Measurements from ENCODE around the gene HERC2.
"Not testable (repeated sequence)": the region's sequence is repeated elsewhere in the genome, so short reads cannot be mapped to it uniquely, and the experiment has no call there.

The HERC2 gene

GRCh38 chr15:28221696-28222095, 100.3 kb downstream of the HERC2 start:
- DNase-seq: not testable (repeated sequence)

- DNase-seq: no peak
Measured at GRCh38 chr15:28219116-28219515, 102.9 kb downstream of the HERC2 start.

GRCh38 chr15:28216946-28217546, 104.9 kb downstream of the HERC2 start:
- DNase-seq: not testable (repeated sequence)

GRCh38 chr15:28215521-28215920, 106.5 kb downstream of the HERC2 start:
- not testable (repeated sequence) for DNase-seq

GRCh38 chr15:28214006-28214790, 107.8 kb downstream of the HERC2 start:
- not testable (repeated sequence) for DNase-seq

GRCh38 chr15:28213393-28213792, 108.6 kb downstream of the HERC2 start:
- not testable (repeated sequence) for DNase-seq

GRCh38 chr15:28208583-28208982, 113.4 kb downstream of the HERC2 start:
- DNase-seq: no peak

GRCh38 chr15:28205640-28206039, 116.3 kb downstream of the HERC2 start:
- not testable (repeated sequence) for DNase-seq

- not testable (repeated sequence) for DNase-seq
Measured at GRCh38 chr15:28203055-28203828, 118.7 kb downstream of the HERC2 start.

- not testable (repeated sequence) for DNase-seq
Measured at GRCh38 chr15:28202124-28202523, 119.9 kb downstream of the HERC2 start.

- not testable (repeated sequence) for DNase-seq
Measured at GRCh38 chr15:28198215-28198614, 123.8 kb downstream of the HERC2 start.

GRCh38 chr15:28197694-28198093, 124.3 kb downstream of the HERC2 start:
- DNase-seq: not testable (repeated sequence)

GRCh38 chr15:28196581-28196980, 125.4 kb downstream of the HERC2 start:
- DNase-seq: not testable (repeated sequence)

GRCh38 chr15:28192772-28193171, 129.2 kb downstream of the HERC2 start:
- no peak for DNase-seq

- DNase-seq: no peak
Measured at GRCh38 chr15:28191832-28192231, 130.1 kb downstream of the HERC2 start.

- DNase-seq: no peak
Measured at GRCh38 chr15:28190391-28191174, 131.4 kb downstream of the HERC2 start.

GRCh38 chr15:28185148-28185895, 136.7 kb downstream of the HERC2 start:
- no peak for DNase-seq

- no peak for DNase-seq
Measured at GRCh38 chr15:28184166-28184565, 137.8 kb downstream of the HERC2 start.

- no peak for DNase-seq
Measured at GRCh38 chr15:28182731-28183130, 139.2 kb downstream of the HERC2 start.

GRCh38 chr15:28182216-28182615, 139.8 kb downstream of the HERC2 start:
- no peak for DNase-seq

- no peak for DNase-seq
Measured at GRCh38 chr15:28181366-28181765, 140.6 kb downstream of the HERC2 start.

- DNase-seq: no peak
Measured at GRCh38 chr15:28179270-28179669, 142.7 kb downstream of the HERC2 start.
